Neuronal stem cell (in vitro differentiated cells): Measurements from ENCODE around the gene SLC35A5.

Experiments used
- DNase-seq: peaks from one replicate; pipeline ENCODE4 v3.0.0-alpha.2; 2013; ENCODE audit warnings: low spot score
- H2AFZ ChIP-seq: one replicate; pipeline ENCODE4 v1.6.1; 2013; ENCODE audit warnings: mild to moderate bottlenecking, low read length, inconsistent platforms
- H2AK5ac ChIP-seq: 2 replicates; pipeline ENCODE4 v1.6.1; 2013; ENCODE audit warnings: low read depth, mild to moderate bottlenecking, inconsistent platforms, low read length, moderate library complexity, mixed read lengths
- H2BK120ac ChIP-seq: 2 replicates; pipeline ENCODE4 v1.6.1; 2013; ENCODE audit warnings: low read depth, mild to moderate bottlenecking, inconsistent platforms, low read length, moderate library complexity, mixed read lengths
- H2BK12ac ChIP-seq: one replicate; pipeline ENCODE4 v1.6.1; 2013; ENCODE audit warnings: low read length, inconsistent platforms
- H2BK15ac ChIP-seq: 2 replicates; pipeline ENCODE4 v1.6.1; 2013; ENCODE audit warnings: mild to moderate bottlenecking, low read length, inconsistent platforms, mixed read lengths
- H2BK5ac ChIP-seq: one replicate; pipeline ENCODE4 v1.6.1; 2013; ENCODE audit warnings: inconsistent platforms, mild to moderate bottlenecking, low read length, moderate library complexity
- H3K14ac ChIP-seq: one replicate; pipeline ENCODE4 v1.6.1; 2013; ENCODE audit warnings: low read length, inconsistent platforms
- H3K18ac ChIP-seq: 2 replicates; pipeline ENCODE4 v1.6.1; 2013; ENCODE audit warnings: low read length, inconsistent platforms
- H3K23ac ChIP-seq: 2 replicates; pipeline ENCODE4 v1.6.1; 2013; ENCODE audit warnings: low read depth, mild to moderate bottlenecking, mixed read lengths, low read length, inconsistent platforms; ENCODE audit not compliant: poor library complexity
- H3K27ac ChIP-seq: replicated peaks from 3 replicates; pipeline ENCODE4 v1.5.1; 2013; ENCODE audit warnings: low read length, inconsistent platforms
- H3K27me3 ChIP-seq, 3 experiments: 2 replicates each; pipeline ENCODE4 v1.6.1; 2013; ENCODE audit warnings: low read length in 3 of 3, mild to moderate bottlenecking in 2 of 3, inconsistent platforms in 1 of 3, low read depth in 1 of 3, mixed read lengths in 1 of 3, moderate library complexity in 1 of 3; ENCODE audit not compliant: control insufficient read depth in 3 of 3, insufficient read depth in 3 of 3
- H3K36me3 ChIP-seq, 2 donors: replicated peaks in 1 of 2; 2 replicates each; pipeline ENCODE4 v1.6.1; 2013; ENCODE audit warnings: low read length in 2 of 2; ENCODE audit not compliant: control insufficient read depth in 2 of 2, insufficient read depth in 2 of 2
- H3K4ac ChIP-seq: 2 replicates; pipeline ENCODE4 v1.6.1; 2013; ENCODE audit warnings: inconsistent platforms, mild to moderate bottlenecking, low read length, moderate library complexity
- H3K4me1 ChIP-seq, 2 donors: 1 replicate in 1 of 2; 2 replicates in 1 of 2; pipeline ENCODE4 v1.6.1; 2013; ENCODE audit warnings: low read length in 2 of 2, low read depth in 1 of 2; ENCODE audit not compliant: control insufficient read depth in 2 of 2, insufficient read depth in 1 of 2
- H3K4me2 ChIP-seq: one replicate; pipeline ENCODE4 v1.6.1; 2013; ENCODE audit warnings: mild to moderate bottlenecking, low read length, inconsistent platforms; ENCODE audit not compliant: insufficient read depth, poor library complexity, severe bottlenecking
- H3K4me3 ChIP-seq, 2 donors: 2 replicates each; pipeline ENCODE4 v1.5.1; 2013; ENCODE audit warnings: low read length in 2 of 2, mild to moderate bottlenecking in 2 of 2, inconsistent platforms in 1 of 2, moderate library complexity in 1 of 2
- H3K79me1 ChIP-seq: one replicate; pipeline ENCODE4 v1.6.1; 2013; ENCODE audit warnings: low read depth, mild to moderate bottlenecking, inconsistent platforms, low read length, moderate library complexity
- H3K9ac ChIP-seq: one replicate; pipeline ENCODE4 v1.6.1; 2013; ENCODE audit warnings: mild to moderate bottlenecking, low read depth, low read length, inconsistent platforms; ENCODE audit not compliant: poor library complexity
- H3K9me3 ChIP-seq, 2 donors: replicated peaks in 1 of 2; 2 replicates each; pipeline versions ENCODE3 to v1.6.1; 2013; ENCODE audit warnings: low read length in 2 of 2, mild to moderate bottlenecking in 2 of 2, inconsistent platforms in 1 of 2, low read depth in 1 of 2, mixed read lengths in 1 of 2, moderate library complexity in 1 of 2; ENCODE audit not compliant: control insufficient read depth in 2 of 2, insufficient read depth in 1 of 2
- H4K8ac ChIP-seq: one replicate; pipeline ENCODE4 v1.6.1; 2013; ENCODE audit warnings: low read depth, mild to moderate bottlenecking, inconsistent platforms, low read length, moderate library complexity
- H4K91ac ChIP-seq: one replicate; pipeline ENCODE4 v1.6.1; 2013; ENCODE audit warnings: low read length, low read depth, mild to moderate bottlenecking, inconsistent platforms; ENCODE audit not compliant: poor library complexity
- WGBS, 2 donors: extraction: QIAGEN DNeasy Blood & Tissue Kit; methylation state at CpG; one replicate each; pipeline ENCODE4 v1.1.7; 2013; ENCODE audit warnings: missing lambda C conversion rate in 2 of 2, mixed read lengths in 1 of 2; ENCODE audit not compliant: insufficient read length in 2 of 2, insufficient replicate concordance in 1 of 2; ENCODE audit errors: extremely low coverage in 2 of 2; 5-methylcytosine and 5-hydroxymethylcytosine counted together

Gene SLC35A5

GRCh38 chr3:112604536-112604935, 42.7 kb downstream of the SLC35A5 start:
- H2BK15ac ChIP-seq = no peak overlapping the region
- no peaks in the 10 kb centered on the region for H3K79me1 ChIP-seq

GRCh38 chr3:112605285-112605684, 43.4 kb downstream of the SLC35A5 start:
- Histone ChIP-seq H3K27me3 (no peaks in the 10 kb centered on the region), H3K4me3 (peak overlapping the region in 1 of 2 donors; percentile 30), H4K8ac (no peak overlapping the region), H2AK5ac (no peak overlapping the region), H2BK120ac (no peak overlapping the region), H3K4ac (no peak overlapping the region), H2BK12ac (no peak overlapping the region), H3K18ac (no peak overlapping the region), H4K91ac (no peak overlapping the region), H3K4me1 (peaks cover 2 to 33% of the 10 kb centered on the region in 2 donors), H2BK15ac (no peak overlapping the region), H3K4me2 (no peak overlapping the region), H3K36me3 (peaks cover 0 to 41% of the 10 kb centered on the region in 2 donors), H3K23ac (no peak overlapping the region), H3K9ac (no peak overlapping the region), H3K79me1 (no peaks in the 10 kb centered on the region), H3K27ac (no peak overlapping the region), H2BK5ac (no peak overlapping the region), H3K14ac (no peak overlapping the region), H2AFZ (peak overlapping the region; percentile 68), H3K9me3 (no peaks in the 10 kb centered on the region)
- WGBS, 2 donors = no CpG with 5 or more reads among the region's 9 CpGs
- DNase-seq = no peak

More at GRCh38 chr3:112604536-112604935, 42.7 kb downstream of the SLC35A5 start:
- Histone ChIP-seq H2BK5ac (no peak overlapping the region), H3K4me2 (no peak overlapping the region), H2AFZ (peak overlapping the region; percentile 67), H3K4me1 (peaks cover 0 to 30% of the 10 kb centered on the region in 2 donors), H2BK12ac (no peak overlapping the region), H2AK5ac (no peak overlapping the region), H3K36me3 (peaks cover 0 to 33% of the 10 kb centered on the region in 2 donors), H3K4ac (no peak overlapping the region), H3K14ac (no peak overlapping the region), H3K4me3 (no peak overlapping the region), H2BK120ac (no peak overlapping the region), H3K23ac (no peak overlapping the region), H3K27me3 (no peaks in the 10 kb centered on the region), H3K9ac (no peak overlapping the region), H4K8ac (no peak overlapping the region), H3K18ac (no peak overlapping the region), H3K9me3 (no peaks in the 10 kb centered on the region), H3K27ac (no peak overlapping the region), H4K91ac (no peak overlapping the region)
- DNase-seq = no peak
- no CpG with 5 or more reads among the region's 4 CpGs for WGBS, 2 donors

- H2BK12ac ChIP-seq = no peak overlapping the region
- no peaks in the 10 kb centered on the region for H3K9me3 ChIP-seq
- no peak overlapping the region for H3K4me3 ChIP-seq
- H3K23ac ChIP-seq = no peak overlapping the region
- no peaks in the 10 kb centered on the region for H3K27me3 ChIP-seq
- DNase-seq = no peak
- no peak overlapping the region for H2BK15ac ChIP-seq
- no peak overlapping the region for H2AK5ac ChIP-seq
- WGBS, 2 donors = no CpG with 5 or more reads among the region's 2 CpGs
- peaks cover 2 to 34% of the 10 kb centered on the region in 2 donors for H3K4me1 ChIP-seq
- H3K18ac ChIP-seq = no peak overlapping the region
- H4K91ac ChIP-seq = no peak overlapping the region
- H3K4ac ChIP-seq = no peak overlapping the region
- no peak overlapping the region for H2BK120ac ChIP-seq
- no peak overlapping the region for H3K4me2 ChIP-seq
- H3K36me3 ChIP-seq = peaks cover 0 to 44% of the 10 kb centered on the region in 2 donors
- no peak overlapping the region for H4K8ac ChIP-seq
- no peak overlapping the region for H3K14ac ChIP-seq
- no peak overlapping the region for H3K9ac ChIP-seq
- H3K79me1 ChIP-seq = no peaks in the 10 kb centered on the region
- H3K27ac ChIP-seq = no peak overlapping the region
- H2BK5ac ChIP-seq = no peak overlapping the region
- H2AFZ ChIP-seq = peak overlapping the region; percentile 68
Measured at GRCh38 chr3:112606098-112606497, 44.3 kb downstream of the SLC35A5 start.

GRCh38 chr3:112607863-112608262, 46.0 kb downstream of the SLC35A5 start:
- H3K79me1 ChIP-seq = no peaks in the 10 kb centered on the region
- peaks cover 2 to 34% of the 10 kb centered on the region in 2 donors for H3K4me1 ChIP-seq
- H3K27ac ChIP-seq = no peak overlapping the region
- no peak overlapping the region for H3K23ac ChIP-seq
- no peak overlapping the region for H4K91ac ChIP-seq
- no peak overlapping the region for H3K4me3 ChIP-seq
- no peak overlapping the region for H2BK15ac ChIP-seq
- no peak overlapping the region for H2AK5ac ChIP-seq
- no peak overlapping the region for H2BK12ac ChIP-seq
- no peaks in the 10 kb centered on the region for H3K9me3 ChIP-seq
- H3K27me3 ChIP-seq = no peaks in the 10 kb centered on the region
- no peak overlapping the region for H2BK5ac ChIP-seq
- no peak overlapping the region for H3K4me2 ChIP-seq
- no peak overlapping the region for H3K14ac ChIP-seq
- no peak overlapping the region for H4K8ac ChIP-seq
- H3K18ac ChIP-seq = no peak overlapping the region
- no peak overlapping the region for H3K9ac ChIP-seq
- H3K36me3 ChIP-seq = peaks cover 0 to 57% of the 10 kb centered on the region in 2 donors
- DNase-seq = no peak
- H2AFZ ChIP-seq = peak overlapping the region; percentile 32
- H3K4ac ChIP-seq = no peak overlapping the region
- no peak overlapping the region for H2BK120ac ChIP-seq
